GM12878 (cell line): ENCODE measurements around the gene TESK2. TPM values are rescaled to one million over a fixed set of nuclear protein-coding genes. Genes with fewer than 3 reads are reported as not detected.

Experiments used
- ATAC-seq: fragments of 200-7000 bp; cut with Tn5 transposase; 3 replicates; pipeline ENCODE4 v1.9.1; 2020; ENCODE audit warnings: mild to moderate bottlenecking, moderate library complexity
- BruUV-seq: library from RNA; stranded (reverse); fragments of 400-500 nt; replicated peaks from 2 replicates; lab custom pipeline; 2021; lab: Mats Ljungman, UMichigan
- CTCF ChIA-PET: fragments of 300-600 bp; sonication (Branson Sonifier 250); formaldehyde crosslinking; extraction: SDS; loops from one replicate; lab custom pipeline; 2021; ENCODE audit warnings: inconsistent platforms; lab: Yijun Ruan, JAX
- POLR2A ChIA-PET: fragments of 350-600 bp; formaldehyde crosslinking; extraction: SDS; loops from one replicate; lab custom pipeline; 2021; ENCODE audit warnings: inconsistent platforms; lab: Charles Lee
- RAD21 ChIA-PET: fragments of 300-600 bp; sonication (Branson Sonifier 250); formaldehyde crosslinking; loops from one replicate; lab custom pipeline; 2023; ENCODE audit warnings: antibody characterized with exemption; ENCODE audit not compliant: unreplicated experiment; lab: Charles Lee
- SMC1A ChIA-PET: fragments of 300-600 bp; sonication (Branson Sonifier 250); formaldehyde crosslinking; loops from one replicate; lab custom pipeline; 2023; ENCODE audit not compliant: unreplicated experiment, uncharacterized antibody; lab: Charles Lee
- DNase-seq: peaks from one replicate; pipeline ENCODE4 v3.0.0-alpha.2; 2011; ENCODE audit warnings: low read depth, low spot score
- FAIRE-seq: peaks from 3 replicates; lab custom pipeline; 2011; peaks lifted over from hg19 to GRCh38; lab: Jason Lieb, UNC
- H2AFZ ChIP-seq: 2 replicates; pipeline ENCODE4 v1.6.0; 2011; ENCODE audit warnings: low read depth, low read length, control low read depth; ENCODE audit not compliant: control insufficient read depth
- H3K27ac ChIP-seq: 2 replicates; pipeline ENCODE4 v1.5.1; 2011; ENCODE audit warnings: control low read depth; ENCODE audit not compliant: control insufficient read depth, insufficient read depth
- H3K27me3 ChIP-seq, 2 experiments: replicated peaks in 1 of 2; 2 replicates each; pipeline versions ENCODE4 v1.6.0 to v1.6.1; 2011; ENCODE audit warnings: low read length in 1 of 2; ENCODE audit not compliant: control insufficient read depth in 2 of 2, insufficient read depth in 2 of 2
- H3K36me3 ChIP-seq, 2 experiments: 2 replicates each; pipeline ENCODE4 v1.5.1; 2011; ENCODE audit warnings: low read length in 1 of 2; ENCODE audit not compliant: control insufficient read depth in 2 of 2, insufficient read depth in 2 of 2
- H3K4me1 ChIP-seq: 2 replicates; pipeline ENCODE4 v1.6.1; 2011; ENCODE audit warnings: mild to moderate bottlenecking, low read length, moderate library complexity, mixed read lengths; ENCODE audit not compliant: control insufficient read depth, insufficient read depth
- H3K4me2 ChIP-seq: 2 replicates; pipeline ENCODE4 v1.6.0; 2011; ENCODE audit warnings: control low read depth; ENCODE audit not compliant: control insufficient read depth, insufficient read depth
- H3K4me3 ChIP-seq: fragments of 200-600 bp; sonication (generic); 2 replicates; pipeline ENCODE4 v1.5.1; 2016
- H3K79me2 ChIP-seq: 2 replicates; pipeline ENCODE4 v1.6.0; 2011; ENCODE audit warnings: low read length; ENCODE audit not compliant: control insufficient read depth, insufficient read depth
- H3K9ac ChIP-seq: 2 replicates; pipeline ENCODE4 v1.8.0; 2011; ENCODE audit warnings: low read length, control low read depth, mixed read lengths; ENCODE audit not compliant: control insufficient read depth, insufficient read depth
- H3K9me3 ChIP-seq: replicated peaks from 3 replicates; pipeline ENCODE4 v1.5.1; 2011; ENCODE audit warnings: mild to moderate bottlenecking, low read length; ENCODE audit not compliant: control insufficient read depth, insufficient read depth
- H4K20me1 ChIP-seq: 2 replicates; pipeline ENCODE4 v1.6.0; 2011; ENCODE audit not compliant: control insufficient read depth, insufficient read depth
- BACH1 ChIP-seq: fragments of 450-650 bp; IDR thresholded peaks from 2 replicates; pipeline ENCODE4 v1.6.1; 2017; ENCODE audit warnings: mild to moderate bottlenecking, borderline replicate concordance
- DPF2 ChIP-seq: fragments of 450-650 bp; IDR thresholded peaks from 2 replicates; pipeline ENCODE4 v1.6.1; 2017; ENCODE audit warnings: mild to moderate bottlenecking
- GATAD2B ChIP-seq: fragments of 450-650 bp; conservative IDR thresholded peaks from 2 replicates; pipeline ENCODE4 v1.6.1; 2017; ENCODE audit warnings: low read depth, mild to moderate bottlenecking, moderate library complexity
- PAX5 ChIP-seq: IDR thresholded peaks from 2 replicates; pipeline ENCODE4 v1.6.1; 2011; ENCODE audit warnings: low read depth, low read length, borderline replicate concordance
- RELA ChIP-seq: fragments of 450-650 bp; IDR thresholded peaks from 2 replicates; pipeline ENCODE4 v1.8.0; 2014; ENCODE audit warnings: borderline replicate concordance; ENCODE audit not compliant: partially characterized antibody
- SMAD1 ChIP-seq: fragments of 450-650 bp; IDR thresholded peaks from 2 replicates; pipeline ENCODE4 v1.6.1; 2018; ENCODE audit warnings: mild to moderate bottlenecking, low read depth; ENCODE audit not compliant: partially characterized antibody
- SMC3 ChIP-seq: IDR thresholded peaks from 2 replicates; pipeline ENCODE4 v1.6.1; 2011; ENCODE audit warnings: low read length, improper control_type of control experiment, borderline replicate concordance
- STAT1 ChIP-seq: fragments of 450-650 bp; conservative IDR thresholded peaks from 2 replicates; pipeline ENCODE4 v1.6.1; 2014; ENCODE audit warnings: antibody characterized with exemption, mild to moderate bottlenecking
- TCF3 ChIP-seq: IDR thresholded peaks from 2 replicates; pipeline ENCODE4 v1.6.1; 2012; ENCODE audit warnings: low read depth, mild to moderate bottlenecking, low read length, borderline replicate concordance; ENCODE audit not compliant: insufficient read depth
- YBX1 ChIP-seq: fragments of 450-650 bp; IDR thresholded peaks from 2 replicates; pipeline ENCODE4 v1.6.1; 2016; ENCODE audit warnings: antibody characterized with exemption
- ZBED1 ChIP-seq: IDR thresholded peaks from 2 replicates; pipeline ENCODE4 v1.6.1; 2016; ENCODE audit warnings: borderline replicate concordance
- ZZZ3 ChIP-seq: IDR thresholded peaks from 2 replicates; pipeline ENCODE4 v1.6.1; 2011; ENCODE audit warnings: low read depth; ENCODE audit not compliant: control insufficient read depth, insufficient read length
- WGBS: methylation state at CpG from one replicate; pipeline ENCODE4 v1.1.6; 2016; ENCODE audit warnings: low lambda C conversion rate; ENCODE audit not compliant: insufficient replicate concordance, insufficient coverage; ENCODE audit errors: missing lambda C conversion rate; 5-methylcytosine and 5-hydroxymethylcytosine counted together
- in situ Hi-C: fragments of 300-500 bp; cut with MboI; formaldehyde crosslinking; loops from 9 replicates; pipeline ENCODE4 v1.14.3; 2018; ENCODE audit warnings: mixed read lengths
- intact Hi-C: fragments of 100-400 bp; cut with micrococcal nuclease; formaldehyde crosslinking; loops from one replicate; pipeline ENCODE4 v1.14.2; 2022; ENCODE audit not compliant: unreplicated experiment
- polyA plus RNA-seq, 11 experiments: library from polyadenylated mRNA; depleted of rRNA in 4 of 11; unstranded in 6 of 11; stranded (reverse) in 5 of 11; fragments of >200 nt; fragmentation: Nextera tagmentation in 4 of 11; fragmentation: Illumina TruSeq in 1 of 11; extraction: Ambion mirVana in 4 of 11; extraction: Trizol in 1 of 11; gene quantifications; 1 replicate in 1 of 11; 2 replicates in 10 of 11; pipeline versions ENCODE4 v1.2.1 to v1.2.3, GENCODE V29; 2011 to 2016; ENCODE audit warnings: inconsistent platforms in 2 of 11, missing spikeins in 2 of 11, low read depth in 1 of 11
- total RNA-seq, 4 experiments: library from RNA; depleted of rRNA in 3 of 4; stranded (reverse); fragments of >200 nt in 3 of 4; fragmentation: Illumina TruSeq in 1 of 4; extraction: Trizol in 1 of 4; gene quantifications; 2 replicates each; pipeline versions ENCODE4 v1.2.1 to v1.2.3, GENCODE V29; 2013 to 2021

Gene TESK2
- total and polyA plus RNA-seq, 10 of the 15 experiments (the other 5 are each of a cell fraction or from before 2014, with no cell fraction given) = 2.2 to 10.0 (median 5.7) TPM

- H3K36me3 ChIP-seq = no peaks in the 10 kb centered on the region
- RAD21 ChIA-PET = interaction anchor here (1.0 kb wide), 1 partner anchor 45 kb away, joined by 3 read pairs; no protein-coding TSS in a partner anchor
- 81% methylated on average over 7 of the region's 7 CpGs for WGBS
- no peak overlapping the region for H3K9ac ChIP-seq
- H3K4me2 ChIP-seq = no peak overlapping the region
- FAIRE-seq = no peak
- SMC1A ChIA-PET = no interaction called here
- no peak overlapping the region for H3K27ac ChIP-seq
- no peaks in the 10 kb centered on the region for H4K20me1 ChIP-seq
- in situ Hi-C loops = no loop called here
- H3K79me2 ChIP-seq = no peaks in the 10 kb centered on the region
- no peak for ATAC-seq
- no peak overlapping the region for H3K4me3 ChIP-seq
- H2AFZ ChIP-seq = no peak overlapping the region
- POLR2A ChIA-PET = interaction anchor here (0.6 to 0.8 kb wide), 3 partner anchors 43 to 95 kb away, joined by 3 to 8 read pairs (median 3); no protein-coding TSS in a partner anchor
- no TSS peak for BruUV-seq
- no peak for DNase-seq
- intact Hi-C loops = no loop called here
- no peaks in the 10 kb centered on the region for H3K4me1 ChIP-seq
- H3K27me3 ChIP-seq = no peaks in the 10 kb centered on the region
- no peaks in the 10 kb centered on the region for H3K9me3 ChIP-seq
- no peak for TF ChIP-seq STAT1
- TF ChIP-seq YBX1 = no peak
- no peak for TF ChIP-seq GATAD2B
- no peak for TF ChIP-seq ZBED1
- no peak for TF ChIP-seq BACH1
- no peak for TF ChIP-seq PAX5
- no peak for TF ChIP-seq DPF2
- CTCF ChIA-PET = interaction anchor here (0.6 to 1.6 kb wide), 5 partner anchors 19 to 134 kb away, joined by 3 to 4 read pairs (median 3); no protein-coding TSS in a partner anchor
These were observed 47.1 kb downstream of the TESK2 start for GRCh38 chr1:45443580-45444446.

GRCh38 chr1:45442272-45442671 is 48.7 kb downstream of the TESK2 start:
- Histone ChIP-seq H4K20me1 (no peaks in the 10 kb centered on the region), H3K4me1 (no peaks in the 10 kb centered on the region), H3K4me2 (no peak overlapping the region), H3K36me3 (no peaks in the 10 kb centered on the region), H3K4me3 (no peak overlapping the region), H2AFZ (no peak overlapping the region), H3K9ac (no peak overlapping the region), H3K27ac (no peak overlapping the region), H3K9me3 (no peaks in the 10 kb centered on the region), H3K79me2 (no peaks in the 10 kb centered on the region), H3K27me3 (no peaks in the 10 kb centered on the region)
- intact Hi-C loops = no loop called here
- WGBS = 98% methylated on average over 3 of the region's 3 CpGs
- FAIRE-seq (no peak), DNase-seq (no peak), ATAC-seq (no peak)
- SMC1A ChIA-PET = no interaction called here
- CTCF ChIA-PET = no interaction called here
- in situ Hi-C loops = no loop called here
- no TSS peak for BruUV-seq
- RAD21 ChIA-PET = no interaction called here
- POLR2A ChIA-PET = no interaction called here
- no peak for TF ChIP-seq SMAD1
- no peak for TF ChIP-seq TCF3
- TF ChIP-seq RELA = no peak
- no peak for TF ChIP-seq ZZZ3
- TF ChIP-seq SMC3 = no peak
